Ammon's horn (tissue), 1 donor: ENCODE data around the gene PPWD1.
"Not testable (repeated sequence)": the region's sequence is repeated elsewhere in the genome, so short reads cannot be mapped to it uniquely, and the experiment has no call there.

Experiments used
- DNase-seq: peaks from one replicate; pipeline ENCODE4 v3.0.0-alpha.2; 2016; ENCODE audit warnings: low spot score

The PPWD1 gene

GRCh38 chr5:65562731-65563701, at the start of gene PPWD1, which contains the start of gene CENPK:
PPWD1 (plus strand) TSS chr5:65563296; CDS start chr5:65563311, 15 bp downstream.
CENPK (minus strand) TSS chr5:65563168; CDS start chr5:65554907, 8,261 bp downstream.
- DNase-seq: peak; percentile 97

GRCh38 chr5:65525726-65526125, 37.4 kb upstream of the PPWD1 start:
- DNase-seq: no peak

- DNase-seq: no peak
Observed at GRCh38 chr5:65530904-65531303, 32.2 kb upstream of the PPWD1 start.

- no peak for DNase-seq
Observed at GRCh38 chr5:65535529-65535987, 27.5 kb upstream of the PPWD1 start.

GRCh38 chr5:65539827-65540226, 23.3 kb upstream of the PPWD1 start:
- no peak for DNase-seq

GRCh38 chr5:65544473-65544872, 18.6 kb upstream of the PPWD1 start:
- no peak for DNase-seq

GRCh38 chr5:65546141-65546540, 17.0 kb upstream of the PPWD1 start:
- no peak for DNase-seq

GRCh38 chr5:65548281-65548680, 14.8 kb upstream of the PPWD1 start:
- no peak for DNase-seq

GRCh38 chr5:65553941-65554340, 9.2 kb upstream of the PPWD1 start:
- no peak for DNase-seq

- no peak for DNase-seq
Observed at GRCh38 chr5:65555287-65555686, 7.8 kb upstream of the PPWD1 start.

GRCh38 chr5:65556181-65556580, 6.9 kb upstream of the PPWD1 start:
- no peak for DNase-seq

- no peak for DNase-seq
Observed at GRCh38 chr5:65556718-65557117, 6.4 kb upstream of the PPWD1 start.

GRCh38 chr5:65563777-65564176, 681 bp downstream of the PPWD1 start:
- DNase-seq: no peak

GRCh38 chr5:65566505-65566904, 3.4 kb downstream of the PPWD1 start:
- DNase-seq: no peak

GRCh38 chr5:65570598-65571226, 7.6 kb downstream of the PPWD1 start:
- no peak for DNase-seq

GRCh38 chr5:65577141-65577540, 14.0 kb downstream of the PPWD1 start:
- no peak for DNase-seq

GRCh38 chr5:65588694-65589093, 25.6 kb downstream of the PPWD1 start:
- DNase-seq: no peak

GRCh38 chr5:65601761-65602160, 38.7 kb downstream of the PPWD1 start:
- not testable (repeated sequence) for DNase-seq

- no peak for DNase-seq
Observed at GRCh38 chr5:65611524-65611923, 48.4 kb downstream of the PPWD1 start.

GRCh38 chr5:65612298-65612907, 49.3 kb downstream of the PPWD1 start:
- no peak for DNase-seq

GRCh38 chr5:65620021-65620420, 56.9 kb downstream of the PPWD1 start:
- no peak for DNase-seq

- DNase-seq: not testable (repeated sequence)
Observed at GRCh38 chr5:65621961-65622360, 58.9 kb downstream of the PPWD1 start.

- DNase-seq: no peak
Observed at GRCh38 chr5:65623482-65623881, 60.4 kb downstream of the PPWD1 start.
